GM18507 (cell line): Measurements from ENCODE around the gene CFD.
"Not testable (repeated sequence)": the region's sequence is repeated elsewhere in the genome, so short reads cannot be mapped to it uniquely, and the experiment has no call there.

Experiments
- DNase-seq: peaks from one replicate; pipeline ENCODE4 v3.0.0; 2011; ENCODE audit warnings: low read depth; ENCODE audit not compliant: insufficient read length; ENCODE audit errors: extremely low spot score
- FAIRE-seq: peaks from 2 replicates; lab custom pipeline; 2011; peaks lifted over from hg19 to GRCh38; lab: Jason Lieb, UNC

Gene CFD

DNA sequence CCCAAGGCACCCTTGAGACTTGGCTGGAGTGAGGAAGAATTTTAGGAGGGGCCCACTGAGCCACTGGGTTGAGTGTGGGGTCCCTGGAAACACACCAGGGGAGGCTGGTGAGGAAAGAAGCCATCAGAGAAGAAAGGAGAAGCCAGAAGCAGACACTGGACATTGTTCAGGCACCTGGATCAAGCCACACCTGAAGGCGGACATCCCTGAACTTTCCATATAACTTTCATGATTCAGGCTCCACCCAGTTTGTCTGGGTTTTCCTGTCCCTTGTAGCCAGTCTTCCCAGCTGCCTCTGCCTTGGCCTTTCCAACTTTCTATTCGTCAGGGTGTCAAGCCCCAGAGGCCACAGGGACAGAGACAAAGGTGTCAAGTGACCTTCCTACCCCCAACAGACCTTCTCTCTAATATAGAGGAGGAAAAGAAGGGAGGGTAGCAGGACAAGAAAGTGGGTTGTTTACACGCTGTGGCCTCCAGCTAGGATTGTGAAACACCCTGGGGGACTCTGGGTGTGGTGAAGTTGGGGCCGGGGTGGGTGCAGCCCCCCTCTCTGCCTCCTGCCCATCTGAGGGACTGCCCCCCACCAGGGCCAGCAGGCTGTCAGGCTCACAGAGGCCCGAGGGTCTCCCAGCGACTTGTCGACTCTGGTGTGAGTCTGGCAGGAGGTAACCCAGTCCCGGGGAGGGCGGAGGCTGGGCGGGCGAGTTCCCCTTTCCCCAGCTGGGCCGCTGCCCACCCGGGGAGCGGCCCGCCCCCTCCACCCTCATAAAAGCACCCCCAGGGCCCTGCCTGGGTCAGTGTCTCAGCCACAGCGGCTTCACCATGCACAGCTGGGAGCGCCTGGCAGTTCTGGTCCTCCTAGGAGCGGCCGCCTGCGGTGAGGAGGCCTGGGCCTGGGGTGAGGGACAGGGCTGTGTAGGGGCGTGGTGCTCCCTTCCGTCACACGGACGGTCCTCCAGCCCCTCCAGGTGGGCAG, at the start of gene CFD:
CFD (plus strand) TSS at position 797 of the 976 bp plus-strand sequence; CDS start at position 823, 26 bp downstream.
- FAIRE-seq = no peak
- DNase-seq = no peak

DNA sequence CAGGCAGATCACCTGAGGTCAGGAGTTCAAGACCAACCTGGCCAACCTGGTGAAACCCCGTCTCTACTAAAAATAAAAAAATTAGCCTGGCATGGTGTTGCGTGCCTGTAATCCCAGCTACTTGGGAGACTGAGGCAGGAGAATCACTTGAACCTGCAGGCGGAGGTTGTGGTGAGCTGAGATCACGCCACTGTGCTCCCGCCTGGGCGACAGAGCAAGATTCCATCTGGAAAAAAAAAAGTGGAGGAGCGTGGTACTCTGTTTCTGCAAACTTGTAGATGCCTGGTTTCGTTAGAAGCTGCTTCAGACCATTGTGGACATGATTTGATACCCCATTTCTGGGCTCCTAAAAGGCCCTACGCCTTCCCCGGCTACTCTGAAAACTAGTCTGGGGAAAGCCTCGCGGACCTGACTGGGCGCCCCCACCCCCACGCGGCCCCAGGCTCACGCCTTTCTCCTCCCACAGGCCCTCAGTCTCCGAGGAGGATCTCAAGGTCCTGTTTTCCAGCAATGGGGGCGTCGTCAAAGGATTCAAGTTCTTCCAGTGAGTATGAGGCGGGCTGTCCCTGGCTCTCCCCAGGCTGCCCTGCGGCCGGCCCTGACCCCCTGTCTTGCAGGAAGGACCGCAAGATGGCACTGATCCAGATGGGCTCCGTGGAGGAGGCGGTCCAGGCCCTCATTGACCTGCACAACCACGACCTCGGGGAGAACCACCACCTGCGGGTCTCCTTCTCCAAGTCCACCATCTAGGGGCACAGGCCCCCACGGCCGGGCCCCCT, 49.2 kb upstream of the CFD start:
- no peak for DNase-seq
- FAIRE-seq = no peak

DNA sequence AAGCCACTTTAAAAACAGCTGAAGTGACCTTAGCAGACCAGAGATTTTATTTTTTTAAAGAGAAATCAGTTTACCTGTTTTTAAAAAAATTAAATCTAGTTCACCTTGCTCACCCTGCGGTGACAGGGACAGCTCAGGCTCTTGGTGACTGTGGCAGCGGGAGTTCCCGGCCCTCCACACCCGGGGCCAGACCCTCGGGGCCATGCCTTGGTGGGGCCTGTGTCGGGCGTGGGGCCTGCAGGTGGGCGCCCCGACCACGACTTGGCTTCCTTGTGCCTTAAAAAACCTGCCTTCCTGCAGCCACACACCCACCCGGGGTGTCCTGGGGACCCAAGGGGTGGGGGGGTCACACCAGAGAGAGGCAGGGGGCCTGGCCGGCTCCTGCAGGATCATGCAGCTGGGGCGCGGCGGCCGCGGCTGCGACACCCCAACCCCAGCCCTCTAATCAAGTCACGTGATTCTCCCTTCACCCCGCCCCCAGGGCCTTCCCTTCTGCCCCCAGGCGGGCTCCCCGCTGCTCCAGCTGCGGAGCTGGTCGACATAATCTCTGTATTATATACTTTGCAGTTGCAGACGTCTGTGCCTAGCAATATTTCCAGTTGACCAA, 48.5 kb upstream of the CFD start:
- no peak for FAIRE-seq
- no peak for DNase-seq

DNA sequence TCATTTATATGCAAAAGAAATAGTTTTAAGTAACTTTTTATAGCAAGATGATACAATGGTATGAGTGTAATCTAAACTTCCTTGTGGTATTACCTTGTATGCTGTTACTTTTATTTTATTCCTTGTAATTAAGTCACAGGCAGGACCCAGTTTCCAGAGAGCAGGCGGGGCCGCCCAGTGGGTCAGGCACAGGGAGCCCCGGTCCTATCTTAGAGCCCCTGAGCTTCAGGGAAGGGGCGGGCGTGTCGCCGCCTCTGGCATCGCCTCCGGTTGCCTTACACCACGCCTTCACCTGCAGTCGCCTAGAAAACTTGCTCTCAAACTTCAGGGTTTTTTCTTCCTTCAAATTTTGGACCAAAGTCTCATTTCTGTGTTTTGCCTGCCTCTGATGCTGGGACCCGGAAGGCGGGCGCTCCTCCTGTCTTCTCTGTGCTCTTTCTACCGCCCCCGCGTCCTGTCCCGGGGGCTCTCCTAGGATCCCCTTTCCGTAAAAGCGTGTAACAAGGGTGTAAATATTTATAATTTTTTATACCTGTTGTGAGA, 47.9 kb upstream of the CFD start:
- no peak for FAIRE-seq
- DNase-seq = no peak

DNA sequence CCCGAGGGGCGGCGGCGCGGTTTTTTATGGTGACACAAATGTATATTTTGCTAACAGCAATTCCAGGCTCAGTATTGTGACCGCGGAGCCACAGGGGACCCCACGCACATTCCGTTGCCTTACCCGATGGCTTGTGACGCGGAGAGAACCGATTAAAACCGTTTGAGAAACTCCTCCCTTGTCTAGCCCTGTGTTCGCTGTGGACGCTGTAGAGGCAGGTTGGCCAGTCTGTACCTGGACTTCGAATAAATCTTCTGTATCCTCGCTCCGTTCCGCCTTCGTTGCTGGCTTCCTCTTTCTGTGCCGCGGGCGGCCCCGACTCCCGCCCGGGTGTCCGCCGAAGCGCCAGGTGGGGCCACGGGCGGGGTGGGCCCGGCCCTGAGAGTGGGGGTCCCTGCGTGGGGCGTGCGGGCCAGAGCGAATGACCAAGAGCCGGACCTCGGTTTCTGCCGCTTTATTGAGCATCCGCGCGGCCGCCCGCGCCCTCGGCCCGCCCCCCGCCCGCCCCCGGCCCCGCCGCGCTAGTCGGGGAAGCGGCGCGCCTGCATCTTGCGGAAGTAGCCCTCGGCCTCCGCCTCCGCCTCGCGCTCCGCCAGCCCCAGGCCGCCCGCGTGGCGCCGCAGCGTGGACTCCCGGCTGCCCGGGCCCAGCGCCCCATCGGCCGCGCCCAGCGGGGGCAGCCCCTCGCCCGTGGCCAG, 47.3 kb upstream of the CFD start:
- no peak for FAIRE-seq
- no peak for DNase-seq

DNA sequence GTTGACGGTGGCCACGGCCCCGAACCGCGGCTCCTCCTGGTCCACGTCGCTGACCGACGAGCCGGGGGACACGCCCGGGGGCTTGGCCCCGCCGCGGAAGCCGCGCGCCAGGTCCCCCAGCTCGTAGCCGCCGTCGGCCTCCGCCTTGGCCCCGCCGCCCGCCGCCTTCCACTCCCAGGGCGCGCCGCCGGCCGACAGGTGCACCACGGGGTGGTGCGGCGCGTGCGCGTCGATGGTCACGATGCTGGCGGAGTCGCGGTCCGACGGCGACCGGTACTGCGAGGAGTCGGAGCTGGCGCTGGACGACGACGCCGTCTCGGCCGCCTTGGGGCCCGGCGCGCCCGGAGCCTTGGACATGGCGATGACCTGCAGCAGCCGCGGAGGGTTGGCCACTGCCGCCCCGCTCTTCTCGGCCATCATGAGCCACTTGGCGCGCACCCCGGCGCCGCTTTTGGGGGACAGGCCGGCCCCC, 46.7 kb upstream of the CFD start:
- no peak for FAIRE-seq
- DNase-seq = no peak

DNA sequence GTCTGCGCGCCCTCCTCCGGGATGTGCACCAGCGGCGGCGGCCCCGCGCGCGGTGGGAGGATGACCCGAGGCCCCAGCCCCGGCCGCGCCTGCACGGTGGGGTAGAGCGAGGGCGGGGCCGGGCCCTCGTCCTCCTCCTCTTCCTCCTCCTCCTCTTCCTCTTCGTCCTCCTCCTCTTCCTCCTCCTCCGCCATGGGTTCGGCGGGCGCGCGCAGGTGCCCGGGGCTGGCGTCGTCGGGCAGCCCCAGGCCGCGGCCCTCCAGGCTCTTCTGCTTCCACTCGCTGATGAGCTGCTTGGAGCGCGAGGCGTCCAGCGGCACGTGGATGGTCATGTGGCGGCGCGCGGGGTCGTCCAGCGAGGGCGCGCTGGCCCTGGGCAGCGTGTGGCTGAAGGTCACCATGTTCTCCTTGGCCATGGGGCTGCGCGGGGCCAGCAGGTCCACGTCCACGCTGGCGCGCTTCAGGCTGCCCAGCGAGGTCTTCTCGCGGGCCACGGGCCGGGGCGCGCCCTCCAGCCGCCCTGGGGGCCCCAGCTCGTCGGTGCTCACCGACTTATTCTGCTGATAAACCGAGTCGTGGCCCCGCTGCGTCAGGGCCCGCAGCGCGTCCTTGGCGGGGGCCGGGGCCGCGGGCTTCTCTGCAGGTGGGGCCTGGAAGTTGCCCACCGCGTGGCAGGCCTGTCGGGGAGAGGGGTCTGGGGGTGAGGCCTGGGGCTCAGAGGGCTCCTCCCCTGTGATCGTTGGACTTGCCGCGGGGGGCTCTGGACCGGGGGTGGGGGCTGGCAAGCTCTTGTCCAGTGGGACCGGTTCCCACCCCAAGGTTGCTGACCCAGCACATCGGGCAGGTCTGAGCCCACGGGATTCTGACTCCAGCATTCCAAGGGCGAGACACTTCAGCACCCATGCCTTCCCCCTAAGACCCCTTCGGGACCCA, 46.0 kb upstream of the CFD start:
- FAIRE-seq = no peak
- no peak for DNase-seq

DNA sequence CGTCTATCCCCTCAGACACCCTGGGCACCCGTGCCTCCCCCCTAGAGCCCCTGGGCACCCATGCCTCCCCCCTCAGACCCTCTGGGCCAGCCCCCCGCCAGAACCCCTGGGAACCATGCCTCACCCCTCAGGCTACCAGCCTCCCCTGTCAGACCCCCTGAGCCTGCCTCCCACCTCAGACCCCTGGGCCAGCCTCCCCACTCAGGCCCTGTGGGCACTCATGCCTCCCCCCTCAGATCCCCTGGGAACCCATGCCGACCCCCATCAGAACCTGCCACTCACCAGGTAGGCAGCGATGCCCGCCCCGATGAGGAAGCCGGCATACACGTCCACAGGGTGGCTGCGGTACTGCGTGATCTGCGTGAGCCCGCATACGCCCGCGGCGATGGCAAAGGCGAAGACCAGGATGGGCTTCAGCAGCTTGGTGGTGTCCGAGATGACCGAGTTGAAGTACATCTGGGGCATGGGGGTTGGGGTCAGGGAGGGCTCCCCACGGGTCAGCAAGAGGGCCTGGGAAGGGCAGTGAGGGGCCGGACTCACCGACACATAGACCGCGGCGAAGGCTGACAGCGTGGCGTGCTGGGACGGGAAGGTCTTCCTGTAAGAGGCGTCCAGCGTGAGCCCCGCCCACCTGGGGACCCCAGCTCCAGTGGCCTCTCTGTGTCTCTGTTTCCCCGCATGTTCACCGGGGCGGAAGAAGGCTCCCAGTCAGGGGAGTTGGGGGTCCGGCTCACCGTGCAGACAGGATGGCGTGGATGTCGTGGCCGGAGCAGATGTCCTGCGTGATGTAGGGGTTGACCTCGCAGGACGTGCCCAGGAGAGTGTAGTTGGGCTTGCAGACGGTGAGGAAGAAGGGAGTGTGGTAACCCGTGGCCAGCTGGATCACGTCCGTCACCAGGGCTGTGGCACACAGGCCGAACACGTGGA, 45.0 kb upstream of the CFD start:
- no peak for DNase-seq
- FAIRE-seq = no peak

DNA sequence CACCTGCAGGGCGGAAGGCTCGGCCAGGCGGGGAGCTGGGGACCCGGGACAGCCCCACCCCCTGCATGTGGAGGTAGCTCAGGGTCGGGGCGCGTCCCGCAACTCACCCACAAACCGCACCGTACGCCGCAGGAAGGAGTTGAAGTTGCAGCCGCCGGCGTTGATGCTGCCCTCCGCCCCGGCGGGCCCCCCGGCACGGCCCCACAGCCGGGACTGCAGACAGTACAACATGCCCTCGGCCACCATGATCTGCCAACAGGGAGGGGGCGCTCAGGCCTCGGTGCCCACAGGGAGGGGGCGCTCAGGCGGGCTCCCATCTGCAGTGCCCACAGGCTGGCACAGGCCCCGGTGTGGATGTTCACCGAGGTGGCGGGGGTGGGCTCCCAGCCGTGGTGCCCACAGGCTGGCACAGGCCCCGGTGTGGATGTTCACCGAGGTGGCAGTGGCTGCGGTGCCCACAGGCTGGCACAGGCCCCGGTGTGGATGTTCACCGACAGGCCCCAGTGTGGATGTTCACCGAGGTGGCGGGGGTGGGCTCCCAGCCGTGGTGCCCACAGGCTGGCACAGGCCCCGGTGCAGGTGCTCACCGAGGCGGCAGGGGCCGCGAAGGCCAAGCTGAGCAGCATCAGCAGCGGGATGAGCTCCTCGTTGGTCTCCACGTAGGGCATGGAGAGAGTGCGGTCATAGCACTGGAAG, 44.2 kb upstream of the CFD start:
- FAIRE-seq (no peak), DNase-seq (no peak)

DNA sequence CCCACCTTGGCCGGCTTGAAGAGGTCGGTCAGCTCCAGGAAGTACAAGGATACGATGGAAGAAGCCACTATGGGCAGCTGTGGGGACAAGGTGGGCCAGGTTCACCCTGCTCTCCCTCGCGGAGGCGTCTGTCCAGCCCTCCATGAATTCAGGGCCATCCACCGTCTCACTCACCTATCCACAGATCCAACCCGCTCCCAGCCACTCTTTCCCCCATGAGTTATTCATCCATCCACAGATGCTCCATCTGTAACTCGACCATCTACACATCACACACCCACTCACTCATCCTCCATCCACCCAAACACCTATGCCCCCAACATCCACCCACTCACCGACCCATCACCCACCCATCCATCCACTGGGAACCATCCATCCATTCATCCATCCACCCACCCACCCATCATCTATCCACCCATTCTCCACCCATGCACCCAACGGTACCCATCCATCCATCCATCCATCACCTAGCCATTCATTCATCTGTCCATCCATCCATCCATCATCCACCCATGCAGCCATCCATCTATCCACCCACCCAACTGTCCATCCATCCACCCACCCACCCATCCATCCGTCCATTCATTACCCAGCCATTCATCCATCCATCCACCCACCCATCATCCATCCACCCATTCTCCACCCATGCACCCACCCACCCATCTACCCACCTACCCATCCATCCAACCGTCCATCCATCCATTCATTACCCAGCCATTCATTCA, 43.5 kb upstream of the CFD start:
- FAIRE-seq = no peak
- no peak for DNase-seq

DNA sequence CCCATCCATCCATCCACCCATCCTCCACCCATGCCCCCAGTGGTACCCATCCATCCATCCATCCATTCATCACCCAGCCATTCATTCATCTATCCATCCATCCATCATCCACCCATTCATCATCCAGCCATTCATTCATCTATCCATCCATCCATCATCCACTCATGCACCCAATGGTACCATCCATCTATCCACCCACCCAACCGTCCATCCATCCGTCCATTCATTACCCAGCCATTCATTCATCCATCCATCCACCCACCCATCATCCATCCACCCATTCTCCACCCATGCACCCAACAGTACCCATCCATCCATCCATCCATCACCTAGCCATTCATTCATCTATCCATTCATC, 43.0 kb upstream of the CFD start:
- FAIRE-seq (no peak), DNase-seq (no peak)

DNA sequence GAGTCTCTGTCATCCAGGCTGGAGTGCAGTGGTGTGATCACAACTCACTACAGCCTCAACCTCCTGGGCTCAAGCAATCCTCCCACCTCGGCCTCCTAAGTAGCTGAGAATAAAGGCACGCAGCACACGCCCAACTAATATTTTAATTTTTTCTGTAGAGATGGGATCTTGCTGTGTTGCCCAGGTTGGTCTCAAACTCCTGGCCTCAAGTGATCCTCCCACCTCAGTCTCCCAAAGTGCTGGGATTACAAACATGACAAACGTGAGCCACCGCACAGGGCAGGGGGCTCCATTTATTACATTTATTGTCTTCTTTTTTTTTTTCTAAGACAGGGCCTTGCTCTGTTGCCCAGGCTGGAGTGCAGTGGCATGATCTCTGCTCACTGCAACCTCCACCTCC, 39.3 kb upstream of the CFD start:
- FAIRE-seq, DNase-seq: not testable (repeated sequence)

DNA sequence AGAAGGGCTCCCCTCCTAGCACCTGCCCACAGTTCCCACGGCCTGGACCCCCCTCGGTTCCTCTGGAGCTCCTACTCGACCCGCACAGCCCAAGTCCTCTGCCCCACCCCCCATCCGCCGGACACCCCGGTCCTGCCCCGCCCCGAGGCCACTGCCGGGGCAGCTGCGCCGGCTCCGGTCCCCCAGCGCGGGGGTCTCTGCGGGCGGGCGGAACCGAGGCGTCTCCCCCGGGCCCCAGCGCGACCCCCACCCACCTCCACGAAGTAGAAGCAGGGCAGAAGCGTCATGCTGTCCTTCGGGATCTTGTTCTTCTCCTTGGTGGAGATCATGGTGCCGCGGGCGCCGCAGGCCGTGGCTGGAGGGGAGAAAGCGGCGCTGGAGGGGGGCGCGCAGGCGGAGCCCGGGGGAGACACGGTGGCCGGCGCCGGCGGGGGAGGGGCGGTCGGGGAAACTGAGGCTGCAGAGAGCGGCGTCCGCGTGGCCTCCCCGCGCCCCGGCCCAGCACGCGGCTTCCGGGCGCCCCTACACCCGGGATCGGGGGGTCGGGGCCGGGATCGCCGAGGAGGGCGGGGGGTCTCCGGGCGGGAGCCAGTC, 38.1 kb upstream of the CFD start:
- no peak for FAIRE-seq
- DNase-seq = no peak

DNA sequence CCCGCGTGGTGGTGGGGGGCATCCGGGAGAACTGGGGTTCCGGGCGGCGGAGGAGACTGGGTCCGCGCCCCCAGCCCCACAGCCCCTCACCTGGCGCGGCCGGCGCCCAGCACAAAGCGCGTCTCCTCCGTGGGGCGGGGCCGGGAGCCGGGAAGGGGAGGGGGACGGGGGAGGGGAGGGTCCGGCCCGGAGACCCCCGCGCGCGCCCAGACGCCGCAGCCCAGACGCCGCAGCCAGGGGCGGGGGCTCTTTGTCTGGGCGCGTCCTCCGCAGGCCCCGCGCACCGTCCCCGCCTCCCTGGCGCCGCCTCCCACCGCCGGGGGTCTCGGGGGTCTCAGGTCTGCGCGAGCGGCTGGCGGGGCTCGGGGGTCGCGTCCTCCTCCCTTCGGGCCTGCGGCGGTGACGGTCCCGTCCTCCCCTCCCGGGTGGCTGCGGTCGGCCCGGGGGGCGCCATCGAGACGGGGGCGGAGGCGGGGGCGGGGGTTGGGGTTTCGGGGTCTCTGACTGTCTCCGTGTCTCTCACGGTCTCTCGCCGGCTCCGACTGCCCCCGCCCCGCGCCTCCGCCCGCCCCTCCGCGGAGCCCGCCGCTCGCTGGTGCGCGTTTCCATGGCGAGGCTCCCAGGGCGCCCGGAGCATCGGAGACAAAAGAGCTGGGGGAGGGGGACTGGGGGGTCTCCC, 37.5 kb upstream of the CFD start, which contains the start of gene PLPPR3:
PLPPR3 (minus strand) TSS at position 131 of the 679 bp plus-strand sequence. CDS start 396 bp downstream, outside the sequence.
- DNase-seq (no peak), FAIRE-seq (no peak)

DNA sequence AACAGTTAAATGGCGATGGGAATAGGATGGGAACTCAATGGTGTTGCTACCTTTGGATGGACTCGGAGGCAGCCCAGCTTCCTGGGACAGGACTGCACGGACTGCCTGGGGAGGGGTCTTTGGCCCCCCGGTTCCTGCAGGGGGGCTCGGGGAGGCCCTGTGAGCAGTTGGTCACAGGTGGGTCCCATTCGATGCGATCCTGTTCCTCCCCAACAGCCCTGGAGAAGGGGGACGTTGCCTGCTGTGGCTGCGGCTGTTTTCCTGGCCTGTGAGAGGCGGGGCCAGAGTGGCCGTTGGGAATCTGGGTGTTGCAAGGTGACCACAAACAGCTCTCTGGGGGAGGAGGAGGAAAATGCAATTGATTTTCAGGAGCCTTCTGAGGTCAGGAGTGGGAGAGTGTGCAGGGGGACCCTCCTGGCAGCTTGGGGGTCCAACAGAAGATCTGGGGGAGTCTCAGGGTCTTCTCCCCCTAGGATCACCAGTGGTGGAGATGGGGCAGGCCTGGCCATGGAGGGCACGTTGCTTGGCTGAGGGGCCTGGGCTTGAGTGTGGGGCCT, 35.8 kb upstream of the CFD start:
- no peak for DNase-seq
- no peak for FAIRE-seq
